WI38 (cell line): Measurements from ENCODE around the gene RNF38.

Experiments used
- H3K4me3 ChIP-seq: 2 replicates; pipeline ENCODE4 v1.5.1; 2011; ENCODE audit warnings: low read depth, mild to moderate bottlenecking, control low read depth, low read length
- CTCF ChIP-seq: IDR thresholded peaks from 2 replicates; pipeline ENCODE4 v1.5.1; 2012; ENCODE audit warnings: low read depth, mild to moderate bottlenecking, control low read depth, low read length

The RNF38 gene

GRCh38 chr9:36289836-36290435, 110.1 kb downstream of the RNF38 start:
- H3K4me3 ChIP-seq: no peak overlapping the region
- no peak for TF ChIP-seq CTCF

GRCh38 chr9:36288070-36288469, 112.0 kb downstream of the RNF38 start:
- TF ChIP-seq CTCF: no peak
- no peak overlapping the region for H3K4me3 ChIP-seq
